NCI-H510A treated with DMSO at 0.1 percent for 48 hours (cell line): ENCODE data around the gene EID2B.
A peak's percentile ranks its signal among the peaks of the same experiment; 100 is the strongest.

Source experiments
- DNase-seq: peaks from one replicate; lab custom pipeline; 2025; lab: John Stamatoyannopoulos, UW

EID2B gene

GRCh38 chr19:39531834-39532232 lies 819 bp downstream of the EID2B start:
- DNase-seq, result no peak

GRCh38 chr19:39525205-39525604 lies 7.4 kb downstream of the EID2B start:
- DNase-seq, result no peak

DNA sequence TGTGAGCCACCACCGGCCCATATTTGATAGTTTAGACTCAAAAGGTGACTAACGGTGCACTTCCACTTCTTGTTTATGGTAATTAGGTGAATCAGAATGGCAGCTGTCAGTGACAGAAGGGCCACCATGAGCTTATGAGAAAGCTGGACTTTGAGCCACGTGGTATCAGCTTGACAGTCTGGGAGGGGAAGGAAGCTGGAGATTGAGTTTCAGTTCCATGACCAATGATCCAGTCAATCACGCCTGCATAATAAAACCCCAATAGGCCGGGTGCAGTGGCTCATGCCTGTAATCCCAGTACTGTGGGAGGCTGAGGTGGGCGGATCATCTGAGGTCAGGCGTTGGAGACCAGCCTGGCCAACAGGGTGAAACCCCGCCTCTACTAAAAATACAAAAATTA lies 8.2 kb downstream of the EID2B start:
- no peak for DNase-seq

- DNase-seq, result no peak
These were observed 11.8 kb downstream of the EID2B start for GRCh38 chr19:39520541-39521484.

GRCh38 chr19:39518975-39519374 lies 13.7 kb downstream of the EID2B start:
- DNase-seq, result peak; percentile 49

- peak; percentile 57 for DNase-seq
These were observed 14.2 kb downstream of the EID2B start for GRCh38 chr19:39518458-39518857.

DNA sequence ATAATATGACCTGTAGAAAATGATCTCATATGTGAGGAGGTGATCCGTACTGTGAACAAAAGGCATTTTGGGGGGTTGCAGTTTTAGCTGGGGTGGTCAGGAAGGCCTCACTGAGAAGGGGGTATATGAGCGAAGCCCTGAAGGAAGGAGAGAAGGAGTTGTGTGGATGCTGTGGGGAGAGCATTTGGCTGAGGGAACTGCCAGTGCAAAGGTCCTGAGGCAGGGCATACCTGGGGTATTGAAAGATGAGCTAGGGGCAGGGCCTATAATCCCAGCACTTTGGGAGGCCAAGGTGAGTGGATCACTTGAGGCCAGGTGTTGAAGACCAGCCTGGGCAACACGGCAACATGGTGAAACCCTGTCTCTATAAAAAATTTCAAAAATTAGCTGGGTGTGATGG lies 15.2 kb downstream of the EID2B start:
- no peak for DNase-seq

- no peak for DNase-seq
These were observed 16.4 kb downstream of the EID2B start for GRCh38 chr19:39516270-39516669.

- DNase-seq, result no peak
These were observed 17.0 kb downstream of the EID2B start for GRCh38 chr19:39515551-39516191.

- no peak for DNase-seq
These were observed 17.7 kb downstream of the EID2B start, which contains the start of gene SELENOV for GRCh38 chr19:39514840-39515550. SELENOV (plus strand) TSS chr19:39515139; CDS start chr19:39515213, 74 bp downstream.

DNA sequence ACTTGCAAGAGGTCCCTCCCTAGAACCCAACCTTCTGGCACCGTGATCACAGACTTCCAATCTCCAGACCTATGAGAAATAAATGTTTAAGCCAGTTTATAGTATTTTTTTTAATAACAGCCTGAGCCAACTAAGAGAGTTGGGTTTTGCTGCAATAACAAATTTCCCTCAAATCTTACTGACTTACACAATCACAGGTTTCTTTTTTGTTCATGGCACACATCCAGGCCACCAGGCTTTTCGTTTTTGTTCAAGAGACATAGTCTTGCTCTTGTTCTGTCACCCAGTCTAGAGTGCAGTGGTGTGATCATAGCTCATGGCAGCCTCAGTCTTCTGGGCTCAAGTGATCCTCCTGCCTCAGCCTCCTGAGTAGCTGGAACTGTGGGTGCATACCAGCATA lies 19.7 kb downstream of the EID2B start:
- no peak for DNase-seq

DNA sequence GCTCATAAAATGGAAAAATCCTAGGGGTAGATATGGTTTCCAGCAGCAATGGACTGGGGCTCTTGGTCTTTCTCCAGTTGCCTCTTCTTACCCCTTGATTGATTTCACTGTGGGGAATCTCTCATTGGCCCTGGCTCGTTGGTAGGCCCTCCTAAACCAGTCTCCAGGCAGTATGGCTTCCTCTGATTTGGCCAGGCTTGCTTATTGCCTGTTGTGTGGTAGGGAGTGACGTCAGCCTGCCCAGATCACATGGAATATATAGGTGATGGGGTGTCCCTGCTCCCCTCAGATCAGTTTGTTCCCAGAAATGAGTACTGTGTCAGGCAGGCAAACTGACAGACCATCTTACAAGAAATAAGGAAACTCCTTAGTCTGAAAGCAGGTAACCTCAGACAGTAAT lies 23.4 kb downstream of the EID2B start:
- DNase-seq, result no peak

DNA sequence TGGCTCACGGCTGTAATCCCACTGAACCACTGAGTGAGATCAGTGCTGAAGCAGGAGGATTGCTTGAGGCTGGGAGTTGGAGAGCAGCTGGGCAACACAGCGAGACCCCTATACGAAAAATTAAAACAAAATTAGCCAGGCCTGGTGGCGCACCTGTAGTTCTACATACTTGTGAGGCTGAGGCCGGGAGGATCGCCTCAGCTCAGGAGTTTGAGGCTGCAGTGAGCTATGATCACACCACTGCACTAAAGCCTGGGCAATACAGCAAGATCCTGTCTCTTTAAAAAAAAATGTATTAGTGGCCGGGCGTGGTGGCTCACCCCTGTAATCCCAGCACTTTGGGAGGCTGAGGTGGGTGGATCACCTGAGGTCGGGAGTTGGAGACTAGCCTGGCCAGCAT lies 24.0 kb downstream of the EID2B start:
- DNase-seq, result no peak

DNA sequence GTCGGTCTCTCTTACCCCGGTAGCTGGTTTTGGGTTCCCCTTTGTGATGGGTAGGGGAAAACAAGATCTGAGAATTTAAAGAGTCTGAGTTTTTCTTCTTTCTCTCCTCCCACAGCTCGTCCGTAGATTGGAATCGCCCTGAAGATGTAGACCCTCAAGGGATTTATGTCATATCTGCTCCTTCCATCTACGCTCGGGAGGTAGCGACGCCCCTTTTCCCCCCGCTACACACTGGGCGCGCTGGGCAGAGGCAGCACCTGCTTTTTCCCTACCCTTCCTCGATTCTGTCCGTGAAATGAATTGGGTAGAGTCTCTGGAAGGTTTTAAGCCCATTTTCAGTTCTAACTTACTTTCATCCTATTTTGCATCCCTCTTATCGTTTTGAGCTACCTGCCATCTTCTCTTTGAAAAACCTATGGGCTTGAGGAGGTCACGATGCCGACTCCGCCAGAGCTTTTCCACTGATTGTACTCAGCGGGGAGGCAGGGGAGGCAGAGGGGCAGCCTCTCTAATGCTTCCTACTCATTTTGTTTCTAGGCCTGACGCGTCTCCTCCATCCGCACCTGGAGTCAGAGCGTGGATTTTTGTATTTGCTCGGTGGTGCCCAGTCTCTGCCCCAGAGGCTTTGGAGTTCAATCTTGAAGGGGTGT lies 24.8 kb downstream of the EID2B start:
- DNase-seq, result no peak

GRCh38 chr19:39506944-39507714 lies 25.5 kb downstream of the EID2B start:
- peak; percentile 59 for DNase-seq

DNA sequence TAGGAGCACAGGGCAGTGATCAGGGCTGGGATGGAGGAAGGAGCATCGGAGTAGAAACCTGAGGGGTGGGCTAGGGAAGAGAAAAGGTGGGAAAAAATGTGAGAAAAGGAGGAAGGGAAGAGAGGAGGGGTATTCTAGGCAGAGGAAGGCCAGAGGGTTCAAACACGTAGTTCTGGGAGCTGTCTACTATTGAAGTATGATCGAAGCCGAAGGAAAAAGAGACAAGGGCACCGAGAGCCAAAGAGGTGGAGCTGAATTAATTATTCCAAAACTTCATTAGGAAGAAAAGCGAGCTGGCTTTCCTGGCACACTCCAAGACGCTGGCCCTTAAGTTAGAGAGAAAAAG lies 26.1 kb downstream of the EID2B start:
- DNase-seq, result no peak

DNA sequence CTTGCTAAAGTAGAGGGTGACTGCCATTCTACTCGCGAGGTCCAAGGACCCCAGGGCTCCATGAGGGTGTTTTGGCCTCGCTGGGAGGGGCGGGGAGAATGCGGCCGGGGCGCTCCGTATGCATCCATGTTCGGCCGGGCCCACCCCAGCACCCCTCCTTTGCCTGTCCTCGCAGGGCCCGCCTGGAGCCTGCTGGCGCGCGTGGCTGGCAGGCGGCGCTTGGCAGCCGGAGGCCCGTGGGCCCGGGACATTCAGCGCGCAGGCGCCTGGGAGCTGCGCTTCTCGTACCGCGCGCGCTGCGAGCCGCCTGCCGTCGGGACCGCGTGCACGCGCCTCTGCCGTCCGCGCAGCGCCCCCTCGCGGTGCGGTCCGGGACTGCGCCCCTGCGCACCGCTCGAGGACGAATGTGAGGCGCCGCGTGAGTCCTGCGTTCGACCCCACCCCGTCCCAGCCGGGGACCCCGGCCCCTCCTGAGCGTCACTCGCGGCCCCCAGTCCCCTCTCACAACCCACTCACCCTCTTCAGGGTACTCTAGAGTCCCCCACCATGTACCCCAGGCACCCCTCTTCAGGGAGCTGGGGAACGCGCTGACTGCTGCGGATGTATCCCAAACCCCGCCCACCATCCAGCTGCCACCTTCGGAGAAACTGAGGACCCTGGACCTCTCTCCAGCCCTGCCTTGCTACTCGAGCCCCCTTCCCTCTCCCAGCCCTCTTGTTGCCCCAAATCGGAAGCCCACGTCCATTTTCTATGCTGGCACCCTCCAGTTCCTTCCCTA lies 29.8 kb downstream of the EID2B start:
- DNase-seq, result no peak

DNA sequence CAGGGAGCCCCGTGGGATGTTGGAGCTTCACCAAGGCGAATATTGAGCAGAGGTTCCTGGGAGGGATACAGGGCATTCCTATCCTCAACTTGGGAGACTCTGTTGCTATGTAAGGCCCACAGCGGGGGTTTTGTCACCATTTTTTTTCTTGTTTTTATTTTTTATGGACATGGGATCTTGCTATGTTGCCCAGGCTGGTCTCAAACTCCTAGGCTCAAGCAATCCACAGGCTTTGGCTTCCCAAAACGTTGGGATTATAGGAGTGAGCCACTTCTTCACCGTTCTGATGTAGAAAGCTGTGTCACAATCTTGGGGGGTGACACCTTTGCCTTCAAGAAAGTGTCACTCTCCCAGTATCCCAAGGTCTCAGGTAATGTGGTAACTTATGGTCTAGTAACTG lies 31.3 kb downstream of the EID2B start:
- no peak for DNase-seq

DNA sequence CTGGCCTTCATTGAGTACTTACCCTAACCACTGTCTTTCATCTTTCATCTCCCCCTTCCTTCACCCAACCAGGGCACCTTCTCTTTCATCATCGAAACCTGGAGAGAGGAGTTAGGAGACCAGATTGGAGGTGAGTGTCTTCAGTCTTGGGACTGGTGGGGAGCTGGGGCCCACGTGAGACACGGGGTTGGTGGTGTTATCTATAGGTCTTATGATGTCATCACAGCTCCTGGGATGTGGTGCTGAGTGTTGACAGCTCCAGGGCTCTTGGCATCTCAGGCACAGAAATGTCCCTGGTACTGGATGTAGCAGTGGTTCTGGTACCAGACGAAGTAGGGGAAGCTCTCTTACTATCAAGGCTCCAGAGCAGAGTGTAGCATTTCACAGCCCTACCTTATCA lies 32.1 kb downstream of the EID2B start:
- DNase-seq, result no peak

GRCh38 chr19:39499932-39500331 lies 32.7 kb downstream of the EID2B start:
- DNase-seq, result no peak
